Heart left ventricle (tissue), 16 donors: Measurements from ENCODE around the gene HS6ST3. TPM values are rescaled to one million over a fixed set of nuclear protein-coding genes. Genes with fewer than 3 reads are reported as not detected.
A peak's percentile ranks its signal among the peaks of the same experiment; 100 is the strongest.

ENCODE experiments used
- ATAC-seq, 4 donors: fragments of 200-7000 bp; cut with Tn5 transposase; one replicate each; pipeline ENCODE4 v1.9.1; 2020 to 2022; ENCODE audit warnings: moderate library complexity in 4 of 4, mild to moderate bottlenecking in 3 of 4, moderate number of reproducible peaks in 1 of 4
- DNase-seq, 5 donors: peaks; one replicate each; pipeline ENCODE4 v3.0.0-alpha.2; 2020
- H3K27ac ChIP-seq, 12 donors: fragments of 200-600 bp; sonication (generic) in 4 of 12; one replicate each; pipeline versions ENCODE4 v1.5.0 to v1.8.0; 2016 to 2022; ENCODE audit warnings: mild to moderate bottlenecking in 2 of 12
- H3K27me3 ChIP-seq, 9 donors: fragments of 200-600 bp; sonication (generic) in 2 of 9; one replicate each; pipeline versions ENCODE4 v1.5.1 to v1.8.0; 2016 to 2022; ENCODE audit warnings: mild to moderate bottlenecking in 3 of 9
- H3K36me3 ChIP-seq, 9 donors: fragments of 200-600 bp; sonication (generic) in 2 of 9; one replicate each; pipeline versions ENCODE4 v1.5.0 to v1.8.0; 2018 to 2022; ENCODE audit warnings: mild to moderate bottlenecking in 2 of 9
- H3K4me1 ChIP-seq, 12 donors: fragments of 200-600 bp; sonication (generic) in 4 of 12; one replicate each; pipeline versions ENCODE4 v1.5.0 to v1.8.0; 2016 to 2022; ENCODE audit warnings: mild to moderate bottlenecking in 3 of 12
- H3K4me3 ChIP-seq, 12 donors: fragments of 200-600 bp; sonication (generic) in 4 of 12; one replicate each; pipeline versions ENCODE4 v1.5.0 to v1.8.0; 2017 to 2022; ENCODE audit warnings: mild to moderate bottlenecking in 9 of 12, moderate library complexity in 4 of 12
- H3K9me3 ChIP-seq, 12 donors: fragments of 200-600 bp; sonication (generic) in 4 of 12; one replicate each; pipeline versions ENCODE4 v1.5.0 to v1.8.0; 2016 to 2022; ENCODE audit warnings: mild to moderate bottlenecking in 1 of 12
- POLR2A ChIP-seq, 2 donors: fragments of 450-650 bp; IDR thresholded peaks; one replicate each; pipeline ENCODE4 v1.6.1; 2017; ENCODE audit warnings: antibody characterized with exemption in 2 of 2, mild to moderate bottlenecking in 2 of 2, moderate library complexity in 2 of 2
- WGBS, 4 donors: extraction: QIAGEN DNeasy Blood & Tissue Kit in 2 of 4; methylation state at CpG; one replicate each; pipeline versions ENCODE4 v1.1.5 to v1.1.7; 2013 to 2018; 5-methylcytosine and 5-hydroxymethylcytosine counted together
- intact Hi-C, 10 donors: fragments of 100-400 bp; cut with DNase I; formaldehyde crosslinking; loops; one replicate each; pipeline versions ENCODE4 v1.11.1 to v1.14.2; 2022
- polyA plus RNA-seq, 2 donors: library from polyadenylated mRNA; stranded (reverse); fragments of 200-250 nt; gene quantifications; one replicate each; pipeline ENCODE4 v1.2.3, GENCODE V29; 2013
- total RNA-seq, 9 donors: library from RNA; depleted of rRNA in 2 of 9; stranded (reverse); fragments of >200 nt in 2 of 9; fragmentation: NEBNext Ultra II Directional in 3 of 9; extraction: Animal tissue kit (Norgen Biotek cat#: 25700) in 3 of 9; gene quantifications; one replicate each; pipeline versions ENCODE4 v1.1.0 to v1.2.4, GENCODE V29; 2016 to 2023
- TF ChIP-seq, protein P1 (sequence below), 12 donors: fragments of 200-600 bp; sonication (generic) in 4 of 12; IDR thresholded peaks; one replicate each; pipeline versions ENCODE4 v1.5.0 to v1.8.0; 2018 to 2022; ENCODE audit warnings: antibody characterized with exemption in 12 of 12, mild to moderate bottlenecking in 5 of 12
- donor health status: ischemic (EF 13 %, LVEDD 7.1; RV severe dilation, severe dysfunction).
- donor health status: healthy with polysubstance abuse.
- donor health status: DM: no; HTN: yes; CAD: no.
- donor health status: DM: no; HTN: no; CAD: no.
- donor health status: ischemic (EF 25% LVEDD 6.9; RV normal size, moderate dysfunction).
- donor health status: ischemic (EF 25% LVEDD 5.7; RV mildly dilated, moderate dysfunction).
- donor health status: healthy.
- donor health status: DM: yes; HTN: yes; CAD: no.
- donor health status: ischemic (EF 35%, LVEDD 5.7; RV mildly dilated, moderate dysfunction).
- donor health status: nonischemic (EF 11% LVEDD 7.7; RV severe dilation, severe dysfunction).
- donor health status: DM: yes; HTN: yes; CAD: no.
- donor health status: PGD.
- donor health status: ischemic (EF 29% LVEDD 5.4; RV normal size, mild dysfunction).
- donor health status: nonischemic (EF 23%, LVEDD 6.1; RV moderate dilation, normal function).

HS6ST3 gene
- total and polyA plus RNA-seq, 11 donors: 0.01 to 5.2 (median 1.2) TPM

DNA sequence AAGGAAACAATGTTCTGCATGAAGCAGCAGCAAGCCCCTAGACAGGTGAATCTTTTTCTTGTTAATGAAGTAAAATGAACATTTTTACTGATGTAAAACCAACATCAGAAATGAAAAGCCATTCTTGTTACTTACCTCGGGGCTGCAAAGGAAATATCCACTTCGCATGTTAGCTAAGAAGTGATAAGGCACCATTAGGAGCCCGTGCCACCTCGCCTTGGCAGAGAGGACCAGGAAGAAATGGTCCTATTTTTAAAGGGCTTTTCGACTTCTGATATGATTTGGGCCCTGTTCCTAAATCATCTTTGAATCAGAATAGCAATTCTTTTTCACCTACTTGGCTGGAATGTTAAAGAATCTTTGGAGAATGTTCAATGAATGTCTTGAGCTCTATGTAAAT, 721.1 kb downstream of the HS6ST3 start:
- DNase-seq: no peak
- H3K9me3 ChIP-seq: peaks cover 0 to 18% (median 0%) of the 10 kb centered on the region in 12 donors
- H3K4me3 ChIP-seq: no peak overlapping the region
- peaks cover 0 to 7% (median 0%) of the 10 kb centered on the region in 12 donors for H3K4me1 ChIP-seq
- 42 to 59% (median 47%) methylated on average over 5 of the region's 5 CpGs for WGBS, 4 donors
- H3K36me3 ChIP-seq: no peaks in the 10 kb centered on the region
- H3K27ac ChIP-seq: no peak overlapping the region
- no peak for TF ChIP-seq POLR2A (IDR thresholded peaks at IDR 0.05)
- TF ChIP-seq, protein P1, sequence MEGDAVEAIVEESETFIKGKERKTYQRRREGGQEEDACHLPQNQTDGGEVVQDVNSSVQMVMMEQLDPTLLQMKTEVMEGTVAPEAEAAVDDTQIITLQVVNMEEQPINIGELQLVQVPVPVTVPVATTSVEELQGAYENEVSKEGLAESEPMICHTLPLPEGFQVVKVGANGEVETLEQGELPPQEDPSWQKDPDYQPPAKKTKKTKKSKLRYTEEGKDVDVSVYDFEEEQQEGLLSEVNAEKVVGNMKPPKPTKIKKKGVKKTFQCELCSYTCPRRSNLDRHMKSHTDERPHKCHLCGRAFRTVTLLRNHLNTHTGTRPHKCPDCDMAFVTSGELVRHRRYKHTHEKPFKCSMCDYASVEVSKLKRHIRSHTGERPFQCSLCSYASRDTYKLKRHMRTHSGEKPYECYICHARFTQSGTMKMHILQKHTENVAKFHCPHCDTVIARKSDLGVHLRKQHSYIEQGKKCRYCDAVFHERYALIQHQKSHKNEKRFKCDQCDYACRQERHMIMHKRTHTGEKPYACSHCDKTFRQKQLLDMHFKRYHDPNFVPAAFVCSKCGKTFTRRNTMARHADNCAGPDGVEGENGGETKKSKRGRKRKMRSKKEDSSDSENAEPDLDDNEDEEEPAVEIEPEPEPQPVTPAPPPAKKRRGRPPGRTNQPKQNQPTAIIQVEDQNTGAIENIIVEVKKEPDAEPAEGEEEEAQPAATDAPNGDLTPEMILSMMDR (IDR thresholded peaks at IDR 0.05): no peak
- H3K27me3 ChIP-seq: no peaks in the 10 kb centered on the region
- no peak for ATAC-seq
- intact Hi-C loops: loop anchor here in 3 of 10 donors (5.0 to 10.0 kb wide), 3 partner anchors 584 to 786 kb away; no protein-coding TSS in a partner anchor

GRCh38 chr13:96816261-96816660, 726.4 kb downstream of the HS6ST3 start:
- Histone ChIP-seq H3K27ac (no peak overlapping the region), H3K4me1 (peaks cover 0 to 2% (median 0%) of the 10 kb centered on the region in 12 donors), H3K27me3 (peaks cover 0 to 3% (median 0%) of the 10 kb centered on the region in 9 donors), H3K4me3 (no peak overlapping the region), H3K36me3 (no peaks in the 10 kb centered on the region), H3K9me3 (peaks cover 0 to 18% (median 0%) of the 10 kb centered on the region in 12 donors)
- intact Hi-C loops: loop anchor here in 8 of 10 donors (5.0 to 10.0 kb wide), 5 partner anchors 671 to 799 kb away; no protein-coding TSS in a partner anchor
- 56 to 66% (median 60%) methylated on average over 4 of the region's 4 CpGs for WGBS, 4 donors
- peak in 3 of 4 donors; percentile 15 to 65 (median 44) for ATAC-seq
- no peak for TF ChIP-seq POLR2A (IDR thresholded peaks at IDR 0.05)
- TF ChIP-seq, protein P1 (IDR thresholded peaks at IDR 0.05): no peak
- DNase-seq: peak in 1 of 5 donors; percentile 22

- H3K27ac ChIP-seq: no peak overlapping the region
- 71 to 84% (median 79%) methylated on average over 9 of the region's 9 CpGs for WGBS, 4 donors
- ATAC-seq (no peak), DNase-seq (peak in 1 of 5 donors; percentile 25)
- H3K27me3 ChIP-seq: peaks cover 0 to 3% (median 0%) of the 10 kb centered on the region in 9 donors
- no peaks in the 10 kb centered on the region for H3K36me3 ChIP-seq
- peaks cover 0 to 2% (median 0%) of the 10 kb centered on the region in 12 donors for H3K4me1 ChIP-seq
- H3K9me3 ChIP-seq: peaks cover 0 to 18% (median 0%) of the 10 kb centered on the region in 12 donors
- intact Hi-C loops: loop anchor here in 8 of 10 donors (5.0 to 10.0 kb wide), 5 partner anchors 672 to 800 kb away; no protein-coding TSS in a partner anchor
- H3K4me3 ChIP-seq: no peak overlapping the region
- TF ChIP-seq POLR2A (IDR thresholded peaks at IDR 0.05): no peak
- TF ChIP-seq, protein P1 (IDR thresholded peaks at IDR 0.05): no peak
Measured at GRCh38 chr13:96816874-96817273, 727.0 kb downstream of the HS6ST3 start.

GRCh38 chr13:96817336-96817941, 727.5 kb downstream of the HS6ST3 start:
- H3K27ac ChIP-seq: no peak overlapping the region
- H3K36me3 ChIP-seq: no peaks in the 10 kb centered on the region
- H3K9me3 ChIP-seq: peaks cover 0 to 18% (median 0%) of the 10 kb centered on the region in 12 donors
- ATAC-seq (no peak), DNase-seq (no peak)
- H3K4me3 ChIP-seq: no peak overlapping the region
- WGBS, 4 donors: 22 to 28% (median 25%) methylated on average over 4 of the region's 4 CpGs
- peaks cover 0 to 3% (median 0%) of the 10 kb centered on the region in 9 donors for H3K27me3 ChIP-seq
- H3K4me1 ChIP-seq: peaks cover 0 to 2% (median 0%) of the 10 kb centered on the region in 12 donors
- TF ChIP-seq, protein P1 (IDR thresholded peaks at IDR 0.05): peak; percentile 24 to 61 (median 42)
- no peak for TF ChIP-seq POLR2A (IDR thresholded peaks at IDR 0.05)
- intact Hi-C loops: loop anchor here in 8 of 10 donors (5.0 to 10.0 kb wide), 5 partner anchors 673 to 800 kb away; no protein-coding TSS in a partner anchor
